AG04449 (cell line): ENCODE results near the gene DMTF1.
"Not testable (repeated sequence)": the region's sequence is repeated elsewhere in the genome, so short reads cannot be mapped to it uniquely, and the experiment has no call there.

Experiments
- CTCF ChIA-PET: fragments of 350-600 bp; formaldehyde crosslinking; extraction: SDS; loops from one replicate; lab custom pipeline; 2021; ENCODE audit warnings: antibody characterized with exemption; lab: Yijun Ruan, JAX
- POLR2A ChIA-PET: fragments of 400-600, 350-600 bp; formaldehyde crosslinking; extraction: SDS; loops from one replicate; lab custom pipeline; 2020; ENCODE audit warnings: antibody characterized with exemption, inconsistent platforms; lab: Yijun Ruan, JAX
- DNase-seq: peaks from one replicate; pipeline ENCODE4 v3.0.0-alpha.2; 2010; ENCODE audit warnings: low read depth, low spot score
- H3K4me3 ChIP-seq: 2 replicates; pipeline ENCODE4 v1.5.1; 2011; ENCODE audit warnings: low read depth, mild to moderate bottlenecking, control low read depth, low read length
- CTCF ChIP-seq: IDR thresholded peaks from one replicate; pipeline ENCODE4 v1.5.1; 2011; ENCODE audit warnings: mild to moderate bottlenecking, moderate library complexity, low read length, control low read depth, inconsistent platforms; ENCODE audit not compliant: insufficient read depth; ENCODE audit errors: missing control alignments

The DMTF1 gene

GRCh38 chr7:87202705-87203104, 50.5 kb downstream of the DMTF1 start:
- POLR2A ChIA-PET = interaction anchor here (0.6 to 1.3 kb wide), 2 partner anchors 10 to 50 kb away, joined by 3 read pairs; partner anchors contain the start of gene DMTF1
- CTCF ChIA-PET = interaction anchor here (1.7 kb wide), 1 partner anchor 9 kb away, joined by 6 read pairs; no protein-coding TSS in a partner anchor
- no peak for DNase-seq
- no peak overlapping the region for H3K4me3 ChIP-seq
- no peak for TF ChIP-seq CTCF

GRCh38 chr7:87203929-87204328, 51.7 kb downstream of the DMTF1 start:
- H3K4me3 ChIP-seq, CTCF ChIA-PET, DNase-seq, POLR2A ChIA-PET: not testable (repeated sequence)

DNA sequence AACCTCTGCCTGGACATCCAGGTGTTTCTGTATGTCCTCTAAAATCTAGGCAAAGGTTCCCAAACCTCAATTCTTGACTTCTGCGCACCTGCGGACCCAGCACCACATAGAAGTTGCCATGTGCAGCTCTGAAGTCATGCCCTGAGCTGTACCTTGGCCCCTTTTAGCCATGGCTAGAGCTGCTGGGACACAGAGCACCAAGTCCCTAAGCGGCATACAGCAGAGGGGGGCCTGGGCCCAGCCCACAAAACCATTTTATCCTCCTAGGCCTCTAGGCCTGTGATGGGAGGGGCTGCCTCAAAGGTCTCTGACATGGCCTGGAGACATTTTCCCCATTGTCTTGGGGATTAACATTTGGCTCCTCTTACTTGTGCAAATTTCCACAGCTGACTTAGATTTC, 52.7 kb downstream of the DMTF1 start:
- POLR2A ChIA-PET = no interaction called here

DNA sequence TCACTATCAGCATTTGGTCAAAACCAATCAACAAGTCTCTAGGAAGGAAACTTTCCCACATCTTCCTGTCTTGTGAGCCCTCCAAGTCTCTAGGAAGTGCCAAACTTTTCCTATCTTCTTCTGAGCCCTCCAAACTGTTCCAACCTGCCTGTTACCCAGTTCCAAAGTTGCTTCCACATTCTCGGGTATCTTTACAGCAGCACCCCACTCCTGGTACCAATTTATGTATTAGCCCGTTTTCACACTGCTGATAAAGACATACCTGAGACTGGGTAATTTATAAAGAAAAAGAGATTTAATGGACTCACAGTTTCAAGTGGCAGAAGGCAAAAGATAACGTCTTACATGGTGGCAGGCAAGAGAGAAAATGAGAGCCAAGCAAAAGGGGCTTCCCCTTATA, 53.4 kb downstream of the DMTF1 start:
- CTCF ChIA-PET, DNase-seq, POLR2A ChIA-PET, H3K4me3 ChIP-seq: not testable (repeated sequence)

More for the DNA sequence above, 52.7 kb downstream of the DMTF1 start:
- no peak for TF ChIP-seq CTCF
- CTCF ChIA-PET = no interaction called here
- no peak for DNase-seq
- H3K4me3 ChIP-seq = no peak overlapping the region

DNA sequence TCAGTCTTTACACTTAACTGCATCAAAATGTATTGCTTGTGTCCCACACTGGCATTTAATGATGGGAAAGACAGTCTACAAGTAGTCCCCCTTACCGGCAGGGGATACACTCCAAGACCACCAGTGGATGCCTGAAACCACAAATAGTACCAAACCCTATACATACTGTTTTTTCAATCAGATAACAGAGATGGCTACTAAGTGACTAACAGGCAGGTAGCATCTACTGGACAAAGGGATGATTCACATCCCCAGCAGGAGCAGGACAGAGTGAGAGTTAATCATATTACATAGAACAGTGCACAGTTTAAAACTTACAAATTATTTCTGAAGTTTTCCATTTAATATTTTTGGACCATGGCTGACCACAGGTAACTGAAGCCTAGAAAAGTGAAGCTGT, 54.1 kb downstream of the DMTF1 start:
- ChIA-PET POLR2A (no interaction called here), CTCF (no interaction called here)
- no peak for TF ChIP-seq CTCF
- DNase-seq = no peak
- no peak overlapping the region for H3K4me3 ChIP-seq

DNA sequence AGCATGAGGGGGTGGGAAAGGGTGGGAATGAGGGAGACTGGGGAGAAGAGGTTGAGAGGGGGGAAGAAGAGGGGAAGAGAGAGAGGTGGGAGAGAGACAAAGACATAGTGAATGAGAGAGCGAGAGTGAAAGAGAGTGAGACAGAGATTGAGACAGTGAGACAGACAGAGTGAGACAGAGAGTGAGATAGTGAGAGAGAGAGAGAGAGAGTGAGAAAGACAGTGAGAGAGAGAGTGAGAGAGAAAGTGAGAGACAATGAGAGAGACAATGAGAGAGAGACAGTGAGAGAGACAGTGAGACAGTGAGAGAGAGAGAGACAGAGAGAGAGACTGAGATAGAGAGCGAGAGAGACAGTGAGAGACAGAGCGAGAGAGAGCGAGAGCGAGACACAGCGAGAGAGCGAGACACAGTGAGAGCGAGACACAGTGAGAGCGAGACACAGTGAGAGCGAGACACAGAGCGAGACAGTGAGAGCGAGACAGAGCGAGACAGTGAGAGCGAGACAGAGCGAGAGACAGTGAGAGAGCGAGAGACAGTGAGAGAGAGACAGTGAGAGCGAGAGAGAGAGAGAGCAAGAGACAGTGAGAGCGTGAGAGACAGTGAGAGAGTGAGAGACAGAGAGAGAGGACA, 57.2 kb downstream of the DMTF1 start:
- no peak for TF ChIP-seq CTCF
- H3K4me3 ChIP-seq = no peak overlapping the region
- CTCF ChIA-PET = interaction anchor here (1.3 kb wide), 1 partner anchor 10 kb away, joined by 3 read pairs; the partner anchor contains the start of gene TMEM243
- POLR2A ChIA-PET = no interaction called here
- no peak for DNase-seq

DNA sequence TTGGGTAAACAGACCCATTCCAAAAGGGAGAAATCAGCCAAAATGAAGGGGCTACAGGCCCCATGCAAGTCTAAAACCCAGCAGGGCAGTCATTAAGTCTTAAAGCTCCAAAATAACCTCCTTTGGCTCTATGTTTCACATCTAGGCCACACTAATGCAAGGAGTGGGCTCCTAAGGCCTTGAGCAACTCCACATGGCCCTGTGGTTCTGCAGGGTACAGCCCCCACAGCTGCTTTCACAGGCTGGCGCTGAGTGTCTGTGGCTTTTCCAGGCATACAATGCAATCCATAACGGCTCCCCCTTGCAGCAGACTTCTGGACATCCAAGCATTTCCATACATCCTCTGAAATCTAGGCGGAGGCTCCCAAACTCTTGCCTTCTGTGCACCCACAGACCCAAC, 58.3 kb downstream of the DMTF1 start:
- CTCF ChIA-PET = interaction anchor here (2.4 kb wide), 1 partner anchor 8 kb away, joined by 6 read pairs; no protein-coding TSS in a partner anchor
- no peak for TF ChIP-seq CTCF
- no peak overlapping the region for H3K4me3 ChIP-seq
- POLR2A ChIA-PET = no interaction called here
- no peak for DNase-seq
